Measurements from ENCODE around the gene RPS6KB2. TPM values are rescaled to one million over a fixed set of nuclear protein-coding genes. Genes with fewer than 3 reads are reported as not detected.
A peak's percentile ranks its signal among the peaks of the same experiment; 100 is the strongest.

The RPS6KB2 gene
- total and polyA plus RNA-seq, 10 of the 15 experiments (the other 5 are each of a cell fraction or from before 2014, with no cell fraction given), result 0.39 to 101 (median 58.4) TPM

DNA sequence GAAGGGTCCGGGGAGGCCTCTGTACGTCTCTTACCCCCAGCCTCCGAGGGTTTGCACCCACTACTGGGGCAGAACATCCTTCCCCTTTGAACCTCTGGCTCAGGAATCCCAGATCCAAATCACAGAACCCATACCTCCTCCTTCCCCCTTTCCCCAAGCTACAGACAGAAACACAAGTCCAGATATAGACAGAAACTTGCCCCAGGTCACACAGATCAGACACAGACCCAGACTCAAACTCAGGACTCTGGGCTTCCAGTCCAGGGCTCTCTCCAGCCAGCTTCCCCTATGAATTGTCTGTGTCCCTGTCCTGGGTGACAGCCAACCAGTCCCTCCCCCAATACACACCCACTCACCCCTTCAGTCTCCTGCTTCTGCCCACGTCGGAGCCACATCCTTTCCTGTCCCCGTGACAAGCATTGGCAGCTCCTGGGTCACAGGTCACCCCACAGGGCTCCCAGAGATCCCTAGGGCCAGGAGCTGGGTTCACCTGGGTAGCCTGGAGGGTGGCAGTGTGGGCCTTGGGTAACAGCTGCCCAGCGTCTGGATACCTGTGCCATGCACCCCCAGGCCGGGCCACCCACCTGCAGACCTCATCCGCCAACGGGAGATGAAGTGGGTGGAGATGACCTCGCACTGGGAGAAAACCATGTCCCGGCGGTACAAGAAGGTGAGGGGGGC, 23.6 kb upstream of the RPS6KB2 start (continued):
- peak; percentile 47 to 76; a peak in 2 of 4 replicates for TF ChIP-seq BHLHE40 (IDR thresholded peaks at IDR 0.05; ENCODE audit: borderline replicate concordance in 1 of 2, low read depth in 2 of 2, low read length in 1 of 2)
- peak; percentile 39; the same call in 1 of the 2 replicates for TF ChIP-seq BACH1 (IDR thresholded peaks at IDR 0.05; ENCODE audit: borderline replicate concordance)
- no peak for TF ChIP-seq STAT3 (IDR thresholded peaks at IDR 0.05; ENCODE audit: low read depth, low read length)
- TF ChIP-seq DPF2 (IDR thresholded peaks at IDR 0.05), result peak; percentile 57; the same call in 1 of the 2 replicates
- no peak for TF ChIP-seq FOXK2 (IDR thresholded peaks at IDR 0.05)
- TF ChIP-seq, protein P1, sequence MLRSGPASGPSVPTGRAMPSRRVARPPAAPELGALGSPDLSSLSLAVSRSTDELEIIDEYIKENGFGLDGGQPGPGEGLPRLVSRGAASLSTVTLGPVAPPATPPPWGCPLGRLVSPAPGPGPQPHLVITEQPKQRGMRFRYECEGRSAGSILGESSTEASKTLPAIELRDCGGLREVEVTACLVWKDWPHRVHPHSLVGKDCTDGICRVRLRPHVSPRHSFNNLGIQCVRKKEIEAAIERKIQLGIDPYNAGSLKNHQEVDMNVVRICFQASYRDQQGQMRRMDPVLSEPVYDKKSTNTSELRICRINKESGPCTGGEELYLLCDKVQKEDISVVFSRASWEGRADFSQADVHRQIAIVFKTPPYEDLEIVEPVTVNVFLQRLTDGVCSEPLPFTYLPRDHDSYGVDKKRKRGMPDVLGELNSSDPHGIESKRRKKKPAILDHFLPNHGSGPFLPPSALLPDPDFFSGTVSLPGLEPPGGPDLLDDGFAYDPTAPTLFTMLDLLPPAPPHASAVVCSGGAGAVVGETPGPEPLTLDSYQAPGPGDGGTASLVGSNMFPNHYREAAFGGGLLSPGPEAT (IDR thresholded peaks at IDR 0.05; ENCODE audit: low read depth), result peak; percentile 51; the same call in 1 of the 2 replicates
- TF ChIP-seq EGR1 (IDR thresholded peaks at IDR 0.05; ENCODE audit: borderline replicate concordance in 1 of 2, low read depth in 2 of 2, low read length in 2 of 2), result peak in 1 of 2 experiments; percentile 78; a peak in 1 of 3 replicates
- TF ChIP-seq NR2F1 (conservative IDR thresholded peaks at IDR 0.05), result peak; percentile 92
- TF ChIP-seq IKZF2 (IDR thresholded peaks at IDR 0.05), result peak; percentile 55 to 71; a peak in 2 of 4 replicates
- TF ChIP-seq EED (IDR thresholded peaks at IDR 0.05; ENCODE audit: low read depth), result 0 out of 2 replicates have a peak, but pooled peaks have one; percentile 14
- TF ChIP-seq ETV6 (conservative IDR thresholded peaks at IDR 0.05 in 1 of 2, IDR thresholded peaks at IDR 0.05 in 1 of 2; ENCODE audit: borderline replicate concordance in 1 of 2, low read depth in 1 of 2), result no peak
- TF ChIP-seq PML (IDR thresholded peaks at IDR 0.05; ENCODE audit: low read length), result no peak
- 0 out of 2 replicates have a peak, but pooled peaks have one; percentile 52 for TF ChIP-seq HDGF (IDR thresholded peaks at IDR 0.05)
